Cardiac fibroblast (primary cell): ENCODE measurements around the gene CTIF.

ENCODE experiments used
- DNase-seq, 2 donors: peaks; one replicate each; pipeline versions ENCODE4 v3.0.0 to v3.0.0-alpha.2; 2010; ENCODE audit warnings: low read depth in 2 of 2
- H3K4me3 ChIP-seq, 2 donors: replicated peaks in 1 of 2; 1 replicate in 1 of 2; 2 replicates in 1 of 2; pipeline ENCODE4 v1.5.1; 2011; ENCODE audit warnings: low read depth in 2 of 2, low read length in 2 of 2, mild to moderate bottlenecking in 2 of 2, moderate library complexity in 1 of 2
- TF ChIP-seq, protein P1 (sequence below): IDR thresholded peaks from one replicate; pipeline ENCODE4 v1.5.1; 2011; ENCODE audit warnings: low read depth, mild to moderate bottlenecking, low read length, inconsistent platforms

CTIF gene

GRCh38 chr18:48818329-48819254 is 279.8 kb downstream of the CTIF start:
- TF ChIP-seq, protein P1, sequence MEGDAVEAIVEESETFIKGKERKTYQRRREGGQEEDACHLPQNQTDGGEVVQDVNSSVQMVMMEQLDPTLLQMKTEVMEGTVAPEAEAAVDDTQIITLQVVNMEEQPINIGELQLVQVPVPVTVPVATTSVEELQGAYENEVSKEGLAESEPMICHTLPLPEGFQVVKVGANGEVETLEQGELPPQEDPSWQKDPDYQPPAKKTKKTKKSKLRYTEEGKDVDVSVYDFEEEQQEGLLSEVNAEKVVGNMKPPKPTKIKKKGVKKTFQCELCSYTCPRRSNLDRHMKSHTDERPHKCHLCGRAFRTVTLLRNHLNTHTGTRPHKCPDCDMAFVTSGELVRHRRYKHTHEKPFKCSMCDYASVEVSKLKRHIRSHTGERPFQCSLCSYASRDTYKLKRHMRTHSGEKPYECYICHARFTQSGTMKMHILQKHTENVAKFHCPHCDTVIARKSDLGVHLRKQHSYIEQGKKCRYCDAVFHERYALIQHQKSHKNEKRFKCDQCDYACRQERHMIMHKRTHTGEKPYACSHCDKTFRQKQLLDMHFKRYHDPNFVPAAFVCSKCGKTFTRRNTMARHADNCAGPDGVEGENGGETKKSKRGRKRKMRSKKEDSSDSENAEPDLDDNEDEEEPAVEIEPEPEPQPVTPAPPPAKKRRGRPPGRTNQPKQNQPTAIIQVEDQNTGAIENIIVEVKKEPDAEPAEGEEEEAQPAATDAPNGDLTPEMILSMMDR: no peak
- no peak overlapping the region for H3K4me3 ChIP-seq
- no peak for DNase-seq

DNA sequence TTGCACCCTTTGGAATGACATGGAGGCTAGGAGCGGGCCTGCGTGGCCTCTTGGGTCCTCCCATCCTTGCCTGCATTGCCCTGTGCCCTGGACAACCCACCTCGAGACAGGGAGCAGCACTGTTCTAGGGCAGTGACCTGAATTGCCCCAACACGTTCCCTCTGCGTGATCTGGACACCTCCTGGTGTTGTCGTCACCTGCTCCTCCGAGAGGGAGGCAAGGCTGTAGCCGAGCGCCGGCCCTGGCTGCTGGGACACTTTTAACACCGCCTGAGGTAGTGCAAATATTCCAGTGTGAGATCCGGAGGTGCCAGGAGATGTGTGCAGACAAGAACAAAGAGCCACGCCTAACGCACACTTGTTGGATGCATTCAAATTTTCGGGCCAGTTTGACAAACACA is 280.4 kb downstream of the CTIF start:
- DNase-seq: no peak
- H3K4me3 ChIP-seq: no peak overlapping the region
- TF ChIP-seq, protein P1: no peak

GRCh38 chr18:48819781-48820482 is 281.1 kb downstream of the CTIF start:
- DNase-seq: no peak
- TF ChIP-seq, protein P1: no peak

GRCh38 chr18:48820483-48821250 is 281.8 kb downstream of the CTIF start:
- H3K4me3 ChIP-seq: no peak overlapping the region
- DNase-seq: no peak
- TF ChIP-seq, protein P1: no peak

More at GRCh38 chr18:48819781-48820482, 281.1 kb downstream of the CTIF start:
- no peak overlapping the region for H3K4me3 ChIP-seq

- DNase-seq: no peak
- H3K4me3 ChIP-seq: no peak overlapping the region
- TF ChIP-seq, protein P1: no peak
Measured at GRCh38 chr18:48821251-48821590, 282.4 kb downstream of the CTIF start.

GRCh38 chr18:48821845-48822244 is 283.0 kb downstream of the CTIF start:
- TF ChIP-seq, protein P1: no peak
- no peak for DNase-seq
- no peak overlapping the region for H3K4me3 ChIP-seq
